HK-2 (cell line): Measurements from ENCODE around the gene GHRH.

Experiments used
- DNase-seq: peaks from one replicate; pipeline ENCODE4 v3.0.0-alpha.2; 2018; ENCODE audit not compliant: unreplicated experiment

Gene GHRH

GRCh38 chr20:37260923-37261322 is 691 bp downstream of the GHRH start:
- DNase-seq: no peak

- no peak for DNase-seq
These were observed 1.7 kb downstream of the GHRH start for GRCh38 chr20:37259865-37260264.

- DNase-seq: no peak
These were observed 2.6 kb downstream of the GHRH start for GRCh38 chr20:37259031-37259430.

GRCh38 chr20:37257988-37258387 is 3.6 kb downstream of the GHRH start:
- no peak for DNase-seq

GRCh38 chr20:37257530-37257929 is 4.1 kb downstream of the GHRH start:
- no peak for DNase-seq

GRCh38 chr20:37256286-37256685 is 5.3 kb downstream of the GHRH start:
- no peak for DNase-seq

- no peak for DNase-seq
These were observed 7.3 kb downstream of the GHRH start for GRCh38 chr20:37254114-37254878.

GRCh38 chr20:37253087-37253486 is 8.5 kb downstream of the GHRH start:
- no peak for DNase-seq

GRCh38 chr20:37251825-37252477 is 9.7 kb downstream of the GHRH start:
- no peak for DNase-seq

GRCh38 chr20:37249304-37249703 is 12.3 kb downstream of the GHRH start:
- DNase-seq: no peak

GRCh38 chr20:37247547-37247946 is 14.1 kb downstream of the GHRH start:
- no peak for DNase-seq

- DNase-seq: no peak
These were observed 14.9 kb downstream of the GHRH start for GRCh38 chr20:37246736-37247135.

GRCh38 chr20:37245216-37246150 is 16.1 kb downstream of the GHRH start:
- no peak for DNase-seq

- no peak for DNase-seq
These were observed 17.0 kb downstream of the GHRH start for GRCh38 chr20:37244572-37244957.

GRCh38 chr20:37243937-37244571 is 17.6 kb downstream of the GHRH start:
- DNase-seq: no peak

- no peak for DNase-seq
These were observed 18.3 kb downstream of the GHRH start for GRCh38 chr20:37243076-37243936.

GRCh38 chr20:37242503-37242902 is 19.1 kb downstream of the GHRH start:
- no peak for DNase-seq

GRCh38 chr20:37240337-37241067 is 21.1 kb downstream of the GHRH start:
- DNase-seq: no peak

- no peak for DNase-seq
These were observed 22.6 kb downstream of the GHRH start for GRCh38 chr20:37238935-37239451.

GRCh38 chr20:37238426-37238825 is 23.2 kb downstream of the GHRH start:
- DNase-seq: no peak
